Ishikawa (cell line): ENCODE data around the gene FGGY.

Experiments used
- EP300 ChIP-seq: IDR thresholded peaks from 2 replicates; pipeline ENCODE4 v1.6.1; 2012; ENCODE audit warnings: borderline replicate concordance
- MAX ChIP-seq: IDR thresholded peaks from 2 replicates; pipeline ENCODE4 v1.6.1; 2012
- RAD21 ChIP-seq: IDR thresholded peaks from 2 replicates; pipeline ENCODE4 v1.6.1; 2012; ENCODE audit warnings: low read depth
- REST ChIP-seq: IDR thresholded peaks from 2 replicates; pipeline ENCODE4 v1.6.1; 2012; ENCODE audit warnings: low read depth, mild to moderate bottlenecking
- TAF1 ChIP-seq: IDR thresholded peaks from 2 replicates; pipeline ENCODE4 v1.6.1; 2012; ENCODE audit warnings: low read depth, mild to moderate bottlenecking
- USF1 ChIP-seq: IDR thresholded peaks from 2 replicates; pipeline ENCODE4 v1.6.1; 2012
- YY1 ChIP-seq: IDR thresholded peaks from 2 replicates; pipeline ENCODE4 v1.6.1; 2012; ENCODE audit warnings: low read depth

GRCh38 chr1:59596432-59596831 is 299.5 kb downstream of the FGGY start:
- TF ChIP-seq MAX (no peak), REST (no peak), EP300 (no peak), USF1 (no peak), YY1 (no peak), RAD21 (no peak), TAF1 (no peak)
